GM21447 (cell line): ENCODE data around the gene CD7.
A peak's percentile ranks its signal among the peaks of the same experiment; 100 is the strongest.

Source experiments
- ATAC-seq: cut with Tn5 transposase; IDR thresholded peaks from one replicate; pipeline ENCODE4 v1.9.1; 2021; ENCODE audit not compliant: unreplicated experiment

CD7 gene

DNA sequence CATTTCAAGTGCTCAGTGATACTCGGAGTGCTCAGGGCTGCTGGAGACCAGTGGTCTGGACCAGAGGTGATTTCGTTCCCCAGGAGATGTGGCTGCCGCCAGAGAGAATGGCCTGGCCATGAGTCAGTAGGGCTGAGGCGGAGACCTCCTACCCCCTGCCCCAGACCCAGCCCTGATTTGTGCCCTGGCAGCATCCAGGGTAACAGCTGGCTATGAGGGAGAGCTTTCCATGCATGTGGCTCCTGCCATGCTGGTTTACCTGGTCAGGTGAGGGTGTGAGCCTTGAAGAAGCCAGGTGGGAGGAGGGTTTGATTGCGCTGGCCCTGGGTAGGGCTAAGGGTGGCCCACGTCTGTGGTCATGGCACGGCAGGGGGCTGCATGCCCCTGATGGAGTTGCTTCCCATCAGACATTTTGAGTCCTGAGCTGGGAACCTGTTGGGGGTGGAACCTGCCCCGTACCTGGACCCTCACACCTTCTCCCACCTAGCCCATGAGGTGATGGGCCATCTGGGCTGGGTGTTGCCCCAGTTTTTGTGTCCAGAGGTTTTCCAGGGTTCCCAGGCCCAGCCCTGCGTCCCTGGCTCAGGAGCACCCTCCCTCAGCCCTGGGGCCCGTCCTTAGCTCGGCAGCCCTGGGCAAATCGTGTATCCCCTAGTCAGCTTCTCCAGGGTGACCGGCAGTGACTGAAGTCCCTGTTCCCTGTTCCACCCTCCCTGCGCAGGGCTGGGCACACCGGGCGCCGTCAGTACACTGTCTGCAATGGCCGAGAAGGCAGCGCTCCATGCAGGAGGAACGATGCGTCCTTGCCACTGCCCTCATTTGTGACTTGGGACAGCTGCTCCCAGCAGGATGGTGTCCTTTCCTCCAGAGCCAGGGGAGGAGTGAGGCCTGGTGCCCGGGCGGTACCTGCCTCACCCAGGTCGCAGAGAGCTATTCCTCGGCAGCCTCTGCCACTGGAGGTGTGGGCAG is 34.9 kb downstream of the CD7 start:
- ATAC-seq, result no peak

DNA sequence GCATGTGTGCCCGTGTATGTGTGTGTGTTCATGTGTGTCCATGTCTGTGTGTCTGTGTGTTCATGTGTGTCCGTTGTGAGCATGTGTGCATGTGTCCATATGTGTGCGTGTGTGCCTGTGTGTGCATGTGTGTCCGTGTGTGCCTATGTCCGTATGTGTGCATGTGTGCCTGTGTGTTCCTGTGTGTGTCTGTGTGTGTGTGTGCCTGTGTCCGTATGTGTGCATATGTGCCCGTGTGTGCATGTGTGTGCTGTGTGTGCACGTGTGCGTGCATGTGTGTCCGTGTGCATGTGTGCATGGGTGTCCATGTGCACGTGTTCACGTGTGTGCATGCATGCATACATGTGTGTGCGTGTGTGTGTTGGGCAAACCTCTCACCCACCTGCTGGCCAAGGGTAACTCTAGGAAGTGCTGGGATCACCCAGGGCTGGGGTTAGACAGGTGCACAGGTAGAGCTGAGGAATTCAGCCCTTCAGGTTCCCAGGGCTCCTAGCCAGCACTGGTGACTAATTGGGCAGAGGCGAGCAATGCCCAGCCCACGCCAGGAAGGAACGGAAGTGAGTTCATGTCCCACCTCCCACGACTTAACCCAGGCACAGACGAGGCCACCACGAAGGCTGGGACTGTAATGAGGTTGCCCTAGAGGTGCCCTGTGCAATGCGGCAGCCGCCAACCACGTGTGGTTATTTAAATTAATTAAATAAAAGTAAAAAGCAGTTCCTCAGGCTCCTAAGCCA is 35.7 kb downstream of the CD7 start:
- ATAC-seq, result no peak

DNA sequence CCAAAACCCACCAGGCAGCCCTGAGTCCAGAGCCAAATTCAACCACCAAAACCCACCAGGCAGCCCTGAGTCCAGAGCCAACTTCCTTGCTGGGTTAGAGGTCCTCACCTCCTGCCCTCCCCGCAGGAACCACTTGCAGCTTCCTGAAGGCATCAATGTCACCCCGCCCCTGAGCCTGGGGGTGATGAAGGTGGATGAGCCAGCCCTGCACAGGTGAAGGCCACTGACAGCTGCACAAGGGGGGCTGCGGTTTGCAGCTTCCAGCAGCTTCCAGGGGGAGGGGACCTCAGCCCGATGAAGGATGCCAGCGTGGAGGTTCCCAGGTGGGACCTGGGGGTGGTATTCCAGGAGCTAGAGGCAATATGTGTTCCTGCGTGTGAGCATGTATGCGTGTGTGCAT is 36.3 kb downstream of the CD7 start:
- no peak for ATAC-seq

GRCh38 chr17:82280537-82280936 is 36.9 kb downstream of the CD7 start:
- no peak for ATAC-seq

DNA sequence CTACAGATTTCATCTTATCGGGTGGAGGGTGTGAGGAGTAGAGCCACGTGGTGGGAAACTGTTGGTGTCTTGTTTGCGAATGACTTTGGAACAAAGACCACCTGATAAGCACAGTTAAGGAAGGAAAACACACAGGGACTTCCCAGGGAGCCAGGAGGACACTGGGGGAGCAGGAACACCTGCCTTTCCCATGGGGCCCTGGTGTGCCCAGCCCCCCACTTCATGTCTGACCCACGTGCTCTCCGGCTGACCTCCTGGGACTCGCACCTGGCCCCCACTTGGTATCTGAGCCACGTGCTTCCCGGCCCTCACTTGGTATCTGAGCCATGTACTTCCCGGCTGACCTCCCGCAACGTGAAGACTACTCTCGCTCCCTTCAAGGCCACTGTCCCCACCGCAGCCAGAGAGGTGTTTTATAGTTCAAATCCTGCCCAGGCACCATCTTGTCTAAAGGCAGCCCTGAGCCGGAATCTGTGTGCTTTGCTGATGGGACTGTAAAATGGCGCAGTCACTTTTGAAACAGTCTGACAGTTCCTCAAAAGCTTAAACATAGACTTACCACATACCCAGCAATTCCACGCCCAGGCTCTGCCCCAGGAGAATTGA is 38.5 kb downstream of the CD7 start:
- no peak for ATAC-seq

GRCh38 chr17:82278308-82278707 is 39.1 kb downstream of the CD7 start:
- no peak for ATAC-seq

- ATAC-seq, result no peak
Measured at GRCh38 chr17:82277851-82278250, 39.6 kb downstream of the CD7 start.

DNA sequence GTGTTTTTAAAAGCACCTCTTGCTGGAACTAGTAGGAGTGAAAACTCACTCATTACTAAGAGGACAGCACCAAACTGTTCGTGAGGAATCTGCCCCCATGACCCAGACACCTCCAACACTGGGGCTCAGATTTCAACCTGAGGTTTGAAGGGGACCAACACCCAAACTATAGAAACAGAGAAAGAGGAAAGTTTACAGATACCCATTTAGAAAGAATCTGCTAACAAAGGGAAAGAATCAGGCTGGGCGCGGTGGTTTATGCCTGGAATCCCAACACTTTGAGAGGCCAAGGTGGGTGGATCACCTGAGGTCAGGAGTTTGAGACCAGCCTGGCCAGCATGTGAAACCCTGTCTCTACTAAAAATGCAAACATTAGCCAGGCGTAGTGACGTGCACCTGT is 40.5 kb downstream of the CD7 start:
- no peak for ATAC-seq

- no peak for ATAC-seq
Measured at GRCh38 chr17:82275326-82275725, 42.1 kb downstream of the CD7 start.

- no peak for ATAC-seq
Measured at GRCh38 chr17:82274134-82275020, 43.0 kb downstream of the CD7 start.

DNA sequence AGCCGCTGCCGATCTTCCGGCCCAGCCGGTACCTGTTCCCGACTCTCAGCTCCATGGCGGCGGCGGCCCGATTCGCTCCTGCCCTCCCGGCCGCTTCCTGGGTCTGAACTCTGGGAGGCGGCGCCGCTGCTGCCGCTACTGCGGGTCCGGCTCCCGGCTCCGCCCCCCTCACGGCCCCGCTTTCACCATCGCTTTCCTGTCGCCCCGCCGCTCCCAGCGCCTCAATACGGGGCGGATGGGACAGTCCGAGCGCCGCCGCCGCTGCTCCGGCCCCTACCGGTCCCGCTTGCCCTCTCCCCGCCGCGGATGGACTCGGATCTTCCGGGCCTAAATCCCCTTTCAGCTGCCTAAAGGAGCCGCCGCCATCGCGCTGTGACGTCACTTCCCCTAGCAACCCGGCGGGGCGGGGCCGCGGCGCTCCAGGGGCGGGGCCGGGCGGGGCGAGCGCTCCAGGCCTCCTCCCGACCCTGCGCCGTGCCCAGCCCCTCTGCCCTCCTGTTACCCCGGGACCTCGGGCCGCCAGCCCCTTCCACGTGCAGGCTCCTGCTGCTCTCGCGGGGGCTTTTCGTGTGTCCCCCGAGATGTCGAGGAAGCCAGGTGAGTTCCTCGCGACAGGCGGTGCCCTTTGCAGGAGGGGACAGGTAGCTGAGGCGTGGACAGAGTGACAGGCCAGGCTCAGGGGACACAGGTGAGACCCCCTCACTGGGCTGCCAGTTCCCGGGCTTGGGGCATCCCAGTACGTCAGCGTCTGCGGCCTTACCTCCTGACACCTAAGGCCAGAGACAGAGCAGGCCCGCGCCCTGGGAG is 43.9 kb downstream of the CD7 start, which contains the start of gene CSNK1D:
Gene CSNK1D (minus strand): TSS at position 374 of the 807 bp plus-strand sequence. CDS start 319 bp downstream, at position 55.
- peak; percentile 56 for ATAC-seq

DNA sequence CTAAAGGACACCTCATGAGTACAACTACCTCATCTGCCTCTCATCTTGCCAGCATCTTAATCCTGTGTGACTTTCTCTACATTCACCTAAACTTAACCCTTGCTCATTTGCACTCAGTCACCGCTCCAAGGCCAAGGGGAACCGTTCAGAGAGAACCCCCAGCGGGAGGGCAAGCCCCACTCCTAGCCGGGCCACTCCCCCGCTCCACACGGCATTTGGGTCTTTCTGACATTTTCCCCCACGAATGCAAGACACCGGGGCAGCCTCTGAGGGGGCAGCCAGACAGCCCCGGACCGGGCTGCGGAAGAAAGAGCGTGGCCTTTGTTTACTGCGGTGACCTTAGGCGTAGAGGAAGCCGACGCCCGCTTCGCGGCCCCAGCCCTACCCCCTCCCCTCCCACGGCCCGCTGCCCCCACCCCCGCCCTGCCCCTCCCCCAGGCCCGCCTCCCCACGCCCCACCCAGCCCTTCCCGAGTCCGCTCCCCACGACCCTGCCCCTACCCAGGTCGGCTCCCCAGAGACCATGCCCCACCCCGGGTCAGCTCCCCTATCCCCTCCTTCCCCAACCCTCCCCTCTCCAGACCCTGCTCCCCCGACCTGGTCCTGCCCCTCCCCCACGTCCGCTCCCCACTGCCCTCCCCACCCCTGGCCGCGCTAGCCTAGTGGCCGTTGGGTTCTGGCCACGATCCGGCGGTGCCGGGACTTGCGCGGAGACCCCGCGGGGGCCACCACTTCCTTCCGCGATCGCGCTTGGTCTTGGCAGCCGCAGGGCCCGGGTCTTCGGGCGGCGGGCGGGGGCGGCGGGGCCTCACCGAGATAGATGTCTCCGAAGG is 44.7 kb downstream of the CD7 start:
- no peak for ATAC-seq

DNA sequence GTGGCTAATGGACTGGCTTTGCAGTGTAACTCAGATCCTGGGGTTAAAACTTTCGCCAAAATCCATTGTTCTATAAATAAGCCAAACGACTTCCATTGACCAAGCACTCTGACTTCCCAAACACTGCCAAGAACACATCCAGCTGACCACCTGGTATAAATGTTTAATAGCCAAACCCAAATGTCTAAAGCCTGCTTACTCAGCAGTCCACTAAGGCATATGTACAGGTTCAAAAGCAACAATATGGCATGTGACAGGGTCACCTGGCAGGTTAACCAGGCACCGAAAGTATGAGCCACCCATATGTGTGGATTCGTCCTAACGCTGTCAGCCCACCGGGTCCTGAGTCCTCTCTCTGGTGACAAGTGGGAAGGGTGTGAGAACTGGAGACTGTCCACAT is 46.0 kb downstream of the CD7 start:
- ATAC-seq, result no peak

DNA sequence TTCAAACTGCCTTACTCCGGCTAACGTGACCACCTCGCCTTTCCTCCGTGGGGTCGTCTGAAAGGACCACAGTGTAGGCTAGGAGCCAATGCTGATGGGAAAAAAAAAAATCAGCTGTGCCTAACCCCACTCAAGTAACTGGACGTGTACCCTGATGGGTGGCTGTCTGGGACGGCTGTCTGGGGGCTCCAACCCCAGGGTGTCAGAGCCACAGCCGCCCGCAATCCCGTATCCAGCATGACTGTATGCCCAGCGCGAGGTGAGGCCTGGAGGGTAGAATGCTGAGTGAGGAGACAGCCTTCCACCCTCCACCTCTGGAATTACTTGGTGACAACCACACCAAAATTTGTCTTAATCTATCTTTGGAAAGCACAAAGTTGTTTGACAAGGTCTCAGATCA is 46.8 kb downstream of the CD7 start:
- no peak for ATAC-seq

DNA sequence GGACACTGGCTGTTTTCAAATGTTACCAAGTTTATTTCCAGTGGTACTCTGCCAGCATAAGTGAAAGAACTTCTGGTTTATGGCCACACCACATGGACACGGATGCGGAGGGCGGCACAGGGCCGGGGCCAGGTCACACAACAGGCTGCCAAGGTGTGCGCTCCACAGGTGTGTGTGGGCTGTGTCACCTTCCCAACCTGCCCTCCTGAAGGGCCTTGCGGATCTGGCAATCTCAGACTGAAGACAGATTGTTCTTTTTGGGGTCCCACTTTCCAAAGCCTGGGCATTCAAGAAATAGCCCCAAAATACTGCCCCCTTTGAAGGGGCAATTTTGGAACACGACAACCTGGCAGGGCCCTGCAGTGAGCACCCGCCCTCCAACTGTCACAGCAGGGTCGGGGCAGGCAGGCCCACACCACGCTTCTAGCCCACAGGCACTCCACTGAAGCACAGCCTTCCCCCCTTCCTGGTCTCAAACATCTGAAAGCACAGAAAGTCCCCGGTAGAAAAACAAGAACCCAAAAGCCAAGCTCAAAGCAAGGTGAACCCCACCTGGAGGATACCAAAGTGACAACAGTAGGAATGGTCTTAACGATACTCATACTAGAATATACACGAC is 47.4 kb downstream of the CD7 start:
- ATAC-seq, result no peak

- no peak for ATAC-seq
Measured at GRCh38 chr17:82269138-82269881, 48.1 kb downstream of the CD7 start.

DNA sequence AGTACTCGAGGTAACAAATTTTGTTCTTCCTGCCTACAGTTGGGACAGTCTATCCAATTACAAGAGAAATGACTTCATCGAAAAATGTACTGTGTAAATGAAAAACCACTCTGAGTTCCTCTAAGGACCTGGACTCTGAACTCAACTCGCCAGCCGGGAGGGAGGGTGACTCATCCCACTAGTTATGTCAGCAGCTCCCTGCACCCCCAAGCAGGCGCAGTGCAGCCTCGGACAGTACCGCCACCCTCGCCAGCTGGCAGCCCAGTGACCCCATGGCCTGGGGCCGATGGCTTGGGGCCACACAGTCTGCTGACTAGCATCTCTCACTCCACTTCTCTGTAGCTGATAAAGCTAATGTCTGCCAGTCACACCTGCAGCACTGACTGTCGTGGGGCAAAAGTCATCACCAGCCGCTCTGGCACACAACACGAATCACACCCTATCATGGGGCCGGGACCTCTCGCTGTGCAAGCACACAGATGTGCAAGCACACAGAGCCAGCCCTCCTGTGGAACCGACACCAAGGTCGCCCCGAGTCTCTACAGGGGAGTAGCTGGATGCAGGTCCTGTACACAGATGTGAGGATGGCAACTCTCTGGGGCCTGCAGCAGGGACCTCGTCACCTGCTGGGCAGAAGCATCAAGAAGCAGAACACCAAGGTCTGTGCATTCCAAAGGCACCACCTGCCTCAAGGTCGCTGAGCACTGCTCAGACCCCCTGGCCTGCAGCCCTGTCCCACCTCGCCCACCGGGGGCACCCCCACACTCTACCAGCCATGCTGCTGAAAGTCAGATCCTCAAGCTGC is 49.6 kb downstream of the CD7 start:
- ATAC-seq, result no peak
